GM12872 (cell line): ENCODE measurements around the gene GNAS.

Experiments
- CTCF ChIP-seq: IDR thresholded peaks from 3 replicates; pipeline ENCODE4 v1.5.1; 2011; ENCODE audit warnings: low read depth, mild to moderate bottlenecking, low read length, moderate library complexity; ENCODE audit not compliant: insufficient read depth

Gene GNAS

GRCh38 chr20:58910473-58910872 is 58.0 kb downstream of the GNAS start:
- TF ChIP-seq CTCF, result no peak

- no peak for TF ChIP-seq CTCF
These were observed 58.8 kb downstream of the GNAS start for GRCh38 chr20:58911309-58911708.

- no peak for TF ChIP-seq CTCF
These were observed 59.5 kb downstream of the GNAS start for GRCh38 chr20:58911970-58912369.

GRCh38 chr20:58913079-58913478 is 60.6 kb downstream of the GNAS start:
- TF ChIP-seq CTCF, result no peak

- no peak for TF ChIP-seq CTCF
These were observed 66.1 kb downstream of the GNAS start for GRCh38 chr20:58918621-58919020.

- TF ChIP-seq CTCF, result no peak
These were observed 69.0 kb downstream of the GNAS start for GRCh38 chr20:58921564-58921963.

- TF ChIP-seq CTCF, result no peak
These were observed 69.5 kb downstream of the GNAS start for GRCh38 chr20:58922036-58922435.
